Measurements from ENCODE around the gene C2orf69. TPM values are rescaled to one million over a fixed set of nuclear protein-coding genes. Genes with fewer than 3 reads are reported as not detected.

C2orf69 gene
- total RNA-seq, 1 experiment from 2014 or later, result 22.0 TPM

DNA sequence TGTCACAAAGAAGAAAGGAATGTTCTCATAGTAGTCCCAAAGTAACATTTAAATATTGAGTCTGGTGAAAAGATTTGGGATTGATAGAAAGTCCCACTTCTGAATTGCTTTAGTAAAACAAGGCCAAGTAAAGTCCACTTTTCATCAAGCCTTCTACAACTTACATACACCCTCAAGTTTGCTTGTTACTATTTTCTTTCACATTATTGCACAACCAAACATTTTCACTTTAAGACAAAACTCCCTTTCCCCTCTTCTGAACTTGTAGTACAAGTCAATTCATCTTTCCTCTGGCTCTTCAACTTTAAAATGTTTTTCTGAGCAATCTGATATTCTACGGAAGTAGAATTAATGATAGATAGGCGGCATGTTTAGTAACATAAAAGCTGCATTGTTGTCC, 55.3 kb downstream of the C2orf69 start:
- Mint-ChIP-seq H3K27ac (no peak overlapping the region; a peak in 1 of 7 replicates), H3K27me3 (ENCODE audit: low read depth) (no peaks in the 10 kb centered on the region), H3K4me1 (no peaks in the 10 kb centered on the region), H3K36me3 (ENCODE audit: insufficient read depth in 1 of 3, low read depth in 3 of 3) (peaks cover 10 to 36% (median 33%) of the 10 kb centered on the region in 3 experiments; a peak in 6 of 7 replicates), H3K4me3 (no peak overlapping the region), H3K9me3 (no peaks in the 10 kb centered on the region)
- DNase-seq, result no peak
- H2BK20ac ChIP-seq (ENCODE audit: low read depth, low read length, poor library complexity, severe bottlenecking), result no peak overlapping the region
- TF ChIP-seq, protein P1, sequence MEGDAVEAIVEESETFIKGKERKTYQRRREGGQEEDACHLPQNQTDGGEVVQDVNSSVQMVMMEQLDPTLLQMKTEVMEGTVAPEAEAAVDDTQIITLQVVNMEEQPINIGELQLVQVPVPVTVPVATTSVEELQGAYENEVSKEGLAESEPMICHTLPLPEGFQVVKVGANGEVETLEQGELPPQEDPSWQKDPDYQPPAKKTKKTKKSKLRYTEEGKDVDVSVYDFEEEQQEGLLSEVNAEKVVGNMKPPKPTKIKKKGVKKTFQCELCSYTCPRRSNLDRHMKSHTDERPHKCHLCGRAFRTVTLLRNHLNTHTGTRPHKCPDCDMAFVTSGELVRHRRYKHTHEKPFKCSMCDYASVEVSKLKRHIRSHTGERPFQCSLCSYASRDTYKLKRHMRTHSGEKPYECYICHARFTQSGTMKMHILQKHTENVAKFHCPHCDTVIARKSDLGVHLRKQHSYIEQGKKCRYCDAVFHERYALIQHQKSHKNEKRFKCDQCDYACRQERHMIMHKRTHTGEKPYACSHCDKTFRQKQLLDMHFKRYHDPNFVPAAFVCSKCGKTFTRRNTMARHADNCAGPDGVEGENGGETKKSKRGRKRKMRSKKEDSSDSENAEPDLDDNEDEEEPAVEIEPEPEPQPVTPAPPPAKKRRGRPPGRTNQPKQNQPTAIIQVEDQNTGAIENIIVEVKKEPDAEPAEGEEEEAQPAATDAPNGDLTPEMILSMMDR (conservative IDR thresholded peaks at IDR 0.05), result no peak
- H2AK5ac ChIP-seq (ENCODE audit: insufficient read length, low read length), result no peak overlapping the region
- no peak overlapping the region for H3T11ph ChIP-seq (ENCODE audit: low read length)
- H4K91ac ChIP-seq (ENCODE audit: insufficient read length, low read depth, low read length), result no peak overlapping the region
- no peak overlapping the region for H3K56ac ChIP-seq (ENCODE audit: insufficient read length, low read depth, low read length)
- H3K14ac ChIP-seq (ENCODE audit: insufficient read depth, low read length), result no peak overlapping the region
- H2BK120ac ChIP-seq (ENCODE audit: low read depth, low read length, poor library complexity, severe bottlenecking), result no peak overlapping the region
- no peaks in the 10 kb centered on the region for H4K20me1 ChIP-seq (ENCODE audit: control insufficient read depth, insufficient read depth, insufficient read length)
- no peak overlapping the region for H3K4me2 ChIP-seq (ENCODE audit: insufficient read depth, insufficient read length, low read length)
- no peaks in the 10 kb centered on the region for H3K27me3 ChIP-seq (ENCODE audit: insufficient read depth, low read length)
- H3K4ac ChIP-seq (ENCODE audit: low read depth, low read length), result no peak overlapping the region
- H3K23me2 ChIP-seq (ENCODE audit: insufficient read length, low read depth, low read length, poor library complexity, severe bottlenecking), result no peaks in the 10 kb centered on the region
- no peaks in the 10 kb centered on the region for H3K79me1 ChIP-seq (ENCODE audit: insufficient read depth, low read depth, low read length, poor library complexity, severe bottlenecking)
- no CpG with 5 or more reads among the region's 2 CpGs for WGBS (ENCODE audit: extremely low coverage, insufficient read length, low lambda C conversion rate)
- H3K9ac ChIP-seq (ENCODE audit: extremely low read depth, insufficient read length, low read length), result no peak overlapping the region
- H3K79me2 ChIP-seq (ENCODE audit: insufficient read depth, low read length), result no peaks in the 10 kb centered on the region
- H3K9me3 ChIP-seq (ENCODE audit: control insufficient read depth, low read depth, low read length), result no peaks in the 10 kb centered on the region
- H4K8ac ChIP-seq (replicated peaks; ENCODE audit: insufficient read length, low read depth, low read length), result no peak overlapping the region
- H2BK12ac ChIP-seq (ENCODE audit: insufficient read length, low read depth, low read length), result no peak overlapping the region
- H3K23ac ChIP-seq (ENCODE audit: insufficient read length, low read depth, low read length), result no peak overlapping the region
- H3K18ac ChIP-seq (ENCODE audit: insufficient read length, low read depth, low read length), result no peak overlapping the region
- no peak overlapping the region for H2BK5ac ChIP-seq (ENCODE audit: insufficient read length, low read length)
- H3K4me1 ChIP-seq (ENCODE audit: insufficient read depth, low read length), result no peaks in the 10 kb centered on the region
- H2BK15ac ChIP-seq (ENCODE audit: low read depth, low read length), result no peak overlapping the region
- no peak overlapping the region for H3K27ac ChIP-seq (ENCODE audit: insufficient read length, low read depth, low read length)
- no peak overlapping the region for H4K5ac ChIP-seq (ENCODE audit: insufficient read length, low read depth, low read length)
- H2AFZ ChIP-seq (ENCODE audit: low read length), result no peak overlapping the region

Data from H9 (cell line).